ENCODE measurements around the gene RANBP17.

The RANBP17 gene

GRCh38 chr5:170985486-170985885 is 123.7 kb downstream of the RANBP17 start:
- no peaks in the 10 kb centered on the region for H3K27me3 ChIP-seq (ENCODE audit: insufficient read depth, poor library complexity, severe bottlenecking)
- H3K4me3 ChIP-seq (replicated peaks; ENCODE audit: insufficient read depth, low read length), result no peak overlapping the region
- DNase-seq (ENCODE audit: low read depth in 1 of 2, low spot score in 1 of 2), result no peak
- H3K27ac ChIP-seq (replicated peaks), result no peak overlapping the region
- TF ChIP-seq REST (IDR thresholded peaks at IDR 0.05; ENCODE audit: insufficient replicate concordance, low read depth), result no peak
- TF ChIP-seq POLR2AphosphoS5 (IDR thresholded peaks at IDR 0.05; ENCODE audit: low read depth), result no peak
- TF ChIP-seq GABPA (IDR thresholded peaks at IDR 0.05; ENCODE audit: low read depth), result no peak
- TF ChIP-seq CTCF (IDR thresholded peaks at IDR 0.05; ENCODE audit: insufficient read depth, low read length), result no peak
- TF ChIP-seq SPI1 (IDR thresholded peaks at IDR 0.05; ENCODE audit: borderline replicate concordance, low read depth), result no peak

GRCh38 chr5:170986598-170986997 is 124.8 kb downstream of the RANBP17 start:
- no peak for DNase-seq (ENCODE audit: low read depth in 1 of 2, low spot score in 1 of 2)
- H3K27me3 ChIP-seq (ENCODE audit: insufficient read depth, poor library complexity, severe bottlenecking), result no peaks in the 10 kb centered on the region
- no peak overlapping the region for H3K27ac ChIP-seq (replicated peaks)

GRCh38 chr5:170993476-170993875 is 131.7 kb downstream of the RANBP17 start:
- Histone ChIP-seq H3K27me3 (ENCODE audit: insufficient read depth, poor library complexity, severe bottlenecking) (peaks cover 15% of the 10 kb centered on the region), H3K4me3 (replicated peaks; ENCODE audit: insufficient read depth, low read length) (no peak overlapping the region), H3K27ac (replicated peaks) (no peak overlapping the region)
- TF ChIP-seq SPI1 (IDR thresholded peaks at IDR 0.05; ENCODE audit: borderline replicate concordance, low read depth) (no peak), CTCF (IDR thresholded peaks at IDR 0.05; ENCODE audit: insufficient read depth, low read length) (no peak), REST (IDR thresholded peaks at IDR 0.05; ENCODE audit: insufficient replicate concordance, low read depth) (no peak), POLR2AphosphoS5 (IDR thresholded peaks at IDR 0.05; ENCODE audit: low read depth) (no peak), GABPA (IDR thresholded peaks at IDR 0.05; ENCODE audit: low read depth) (no peak)
- DNase-seq (ENCODE audit: low read depth in 1 of 2, low spot score in 1 of 2), result no peak

More at GRCh38 chr5:170986598-170986997, 124.8 kb downstream of the RANBP17 start:
- H3K4me3 ChIP-seq (replicated peaks; ENCODE audit: insufficient read depth, low read length), result no peak overlapping the region
- TF ChIP-seq SPI1 (IDR thresholded peaks at IDR 0.05; ENCODE audit: borderline replicate concordance, low read depth) (no peak), POLR2AphosphoS5 (IDR thresholded peaks at IDR 0.05; ENCODE audit: low read depth) (no peak), CTCF (IDR thresholded peaks at IDR 0.05; ENCODE audit: insufficient read depth, low read length) (no peak), REST (IDR thresholded peaks at IDR 0.05; ENCODE audit: insufficient replicate concordance, low read depth) (no peak), GABPA (IDR thresholded peaks at IDR 0.05; ENCODE audit: low read depth) (no peak)

Data from HL-60 (cell line).